Neural progenitor cell (in vitro differentiated cells): ENCODE results near the gene CAMK1G.

Experiments
- CTCF ChIP-seq: fragments of 200-600 bp; sonication (generic); IDR thresholded peaks from 2 replicates; pipeline ENCODE4 v1.5.1; 2017; ENCODE audit warnings: antibody characterized with exemption, mild to moderate bottlenecking
- EZH2 ChIP-seq: fragments of 200-600 bp; sonication (generic); IDR thresholded peaks from 2 replicates; pipeline ENCODE4 v1.6.1; 2017; ENCODE audit warnings: antibody characterized with exemption, mild to moderate bottlenecking, moderate library complexity

- no peak for TF ChIP-seq CTCF
- no peak for TF ChIP-seq EZH2
These were observed 42.3 kb downstream of the CAMK1G start for GRCh38 chr1:209625791-209626285.
